SK-N-SH (cell line): Measurements from ENCODE around the gene ABCA6. TPM values are rescaled to one million over a fixed set of nuclear protein-coding genes. Genes with fewer than 3 reads are reported as not detected.

Experiments used
- CTCF ChIA-PET: fragments of 300-600, 350-600 bp; formaldehyde crosslinking; extraction: SDS; loops from one replicate; lab custom pipeline; 2021; lab: Yijun Ruan, JAX
- POLR2A ChIA-PET: fragments of 350-600 bp; sonication (Branson Sonifier 250); formaldehyde crosslinking; extraction: SDS; loops from one replicate; lab custom pipeline; 2020; ENCODE audit warnings: antibody characterized with exemption, inconsistent platforms; lab: Yijun Ruan, JAX
- DNase-seq: peaks from one replicate; pipeline ENCODE4 v3.0.0; 2012
- H2AFZ ChIP-seq: fragments of 200-600 bp; sonication (generic); 2 replicates; pipeline ENCODE4 v1.8.1; 2016; ENCODE audit warnings: antibody characterized with exemption, mild to moderate bottlenecking, low read depth
- H3F3A ChIP-seq: fragments of 200-600 bp; sonication (generic); replicated peaks from 2 replicates; pipeline ENCODE3; 2016; ENCODE audit warnings: antibody characterized with exemption, mild to moderate bottlenecking; ENCODE audit not compliant: insufficient read depth
- H3K27ac ChIP-seq, 2 experiments: fragments of 200-500 bp in 1 of 2; fragments of 200-600 bp in 1 of 2; sonication (Bioruptor generic) in 1 of 2; sonication (generic), shearing (Covaris generic) in 1 of 2; 2 replicates each; pipeline versions ENCODE4 v1.5.1 to v1.6.1; 2014 to 2016; ENCODE audit warnings: low read depth in 2 of 2, inconsistent platforms in 1 of 2, low read length in 1 of 2, mild to moderate bottlenecking in 1 of 2, mixed read lengths in 1 of 2
- H3K27me3 ChIP-seq: fragments of 200-600 bp; sonication (generic), shearing (Covaris generic); 2 replicates; pipeline ENCODE4 v1.6.1; 2016; ENCODE audit warnings: mixed run types; ENCODE audit not compliant: insufficient read depth
- H3K36me3 ChIP-seq, 2 experiments: fragments of 200-500 bp in 1 of 2; fragments of 200-600 bp in 1 of 2; sonication (Bioruptor generic) in 1 of 2; sonication (generic) in 1 of 2; replicated peaks in 1 of 2; 2 replicates each; pipeline versions ENCODE3 to v1.5.1; 2014 to 2016; ENCODE audit warnings: low read length in 1 of 2, mild to moderate bottlenecking in 1 of 2; ENCODE audit not compliant: insufficient read depth in 2 of 2, control insufficient read depth in 1 of 2
- H3K4me1 ChIP-seq, 2 experiments: fragments of 200-500 bp in 1 of 2; fragments of 200-600 bp in 1 of 2; sonication (Bioruptor generic) in 1 of 2; sonication (generic), shearing (Covaris generic) in 1 of 2; 2 replicates each; pipeline versions ENCODE4 v1.5.1 to v1.6.1; 2014 to 2016; ENCODE audit warnings: low read depth in 1 of 2, low read length in 1 of 2, mixed run types in 1 of 2; ENCODE audit not compliant: insufficient read depth in 2 of 2, control insufficient read depth in 1 of 2
- H3K4me2 ChIP-seq: fragments of 200-600 bp; sonication (generic), shearing (Covaris generic); 2 replicates; pipeline ENCODE4 v1.6.1; 2017; ENCODE audit warnings: mixed run types
- H3K4me3 ChIP-seq, 2 experiments: fragments of 200-500 bp in 1 of 2; fragments of 200-600 bp in 1 of 2; sonication (Bioruptor generic) in 1 of 2; sonication (generic), shearing (Covaris generic) in 1 of 2; 2 replicates each; pipeline versions ENCODE4 v1.5.1 to v1.8.1; 2014 to 2016; ENCODE audit warnings: low read depth in 2 of 2, inconsistent platforms in 1 of 2, low read length in 1 of 2, mild to moderate bottlenecking in 1 of 2, mixed read lengths in 1 of 2, moderate library complexity in 1 of 2
- H3K79me2 ChIP-seq: fragments of 200-600 bp; sonication (generic); 2 replicates; pipeline ENCODE4 v1.8.1; 2017; ENCODE audit warnings: mild to moderate bottlenecking; ENCODE audit not compliant: insufficient read depth
- H3K9ac ChIP-seq: fragments of 200-600 bp; sonication (generic); 2 replicates; pipeline ENCODE4 v1.6.1; 2017; ENCODE audit warnings: mixed run types
- H3K9me2 ChIP-seq: fragments of 200-600 bp; sonication (generic); 2 replicates; pipeline ENCODE4 v1.6.1; 2017; ENCODE audit warnings: mixed run types
- H3K9me3 ChIP-seq: fragments of 200-600 bp; sonication (generic); 2 replicates; pipeline ENCODE4 v1.6.1; 2017; ENCODE audit warnings: mixed run types, mild to moderate bottlenecking, moderate library complexity
- H4K20me1 ChIP-seq: fragments of 200-600 bp; sonication (generic); 2 replicates; pipeline ENCODE4 v1.6.1; 2017; ENCODE audit warnings: mild to moderate bottlenecking, mixed run types; ENCODE audit not compliant: insufficient read depth
- ELF1 ChIP-seq: IDR thresholded peaks from 2 replicates; pipeline ENCODE4 v1.4.0; 2012
- EZH2phosphoT487 ChIP-seq: fragments of 200-600 bp; sonication (generic); IDR thresholded peaks from 2 replicates; pipeline ENCODE4 v1.6.1; 2017; ENCODE audit warnings: low read depth, mixed run types, mild to moderate bottlenecking, antibody characterized with exemption, moderate library complexity, borderline replicate concordance
- FOSL2 ChIP-seq: IDR thresholded peaks from 2 replicates; pipeline ENCODE4 v1.4.0; 2012; ENCODE audit warnings: low read depth, mild to moderate bottlenecking, moderate library complexity, borderline replicate concordance
- FOXJ3 ChIP-seq: sonication (generic); formaldehyde crosslinking; IDR thresholded peaks from 2 replicates; pipeline ENCODE4 v1.5.1; 2020; ENCODE audit warnings: mild to moderate bottlenecking, missing genetic modification reagents
- FOXM1 ChIP-seq: IDR thresholded peaks from 2 replicates; pipeline ENCODE4 v1.4.0; 2012; ENCODE audit warnings: low read depth, mild to moderate bottlenecking
- GABPA ChIP-seq: IDR thresholded peaks from 2 replicates; pipeline ENCODE4 v1.4.0; 2012; ENCODE audit warnings: low read depth, mild to moderate bottlenecking
- GATA2 ChIP-seq: sonication (generic); formaldehyde crosslinking; IDR thresholded peaks from 2 replicates; pipeline ENCODE4 v1.5.0; 2020; ENCODE audit warnings: mild to moderate bottlenecking, missing genetic modification reagents
- MXI1 ChIP-seq: IDR thresholded peaks from 2 replicates; pipeline ENCODE4 v1.6.1; 2012; ENCODE audit warnings: mild to moderate bottlenecking, low read depth, low read length, improper control_type of control experiment
- NRF1 ChIP-seq: IDR thresholded peaks from 2 replicates; pipeline ENCODE4 v1.6.1; 2012; ENCODE audit warnings: low read depth, mild to moderate bottlenecking, low read length
- RXRA ChIP-seq: IDR thresholded peaks from 2 replicates; pipeline ENCODE4 v1.4.0; 2012; ENCODE audit warnings: low read depth, mild to moderate bottlenecking, borderline replicate concordance
- TEAD4 ChIP-seq: IDR thresholded peaks from 2 replicates; pipeline ENCODE4 v1.4.0; 2012; ENCODE audit warnings: mild to moderate bottlenecking, borderline replicate concordance; ENCODE audit not compliant: insufficient read depth
- WGBS: methylation state at CpG from one replicate; pipeline ENCODE4 v1.1.6; 2017; ENCODE audit warnings: low lambda C conversion rate; 5-methylcytosine and 5-hydroxymethylcytosine counted together
- polyA plus RNA-seq, 3 experiments: library from polyadenylated mRNA; depleted of rRNA; stranded (reverse); fragments of >200 nt; gene quantifications; 2 replicates each; pipeline ENCODE4 v1.2.3, GENCODE V29; 2012
- TF ChIP-seq, protein P1 (sequence below): fragments of 200-600 bp; sonication (generic); IDR thresholded peaks from 2 replicates; pipeline ENCODE4 v1.6.1; 2017; ENCODE audit warnings: antibody characterized with exemption, mild to moderate bottlenecking, moderate library complexity
- TF ChIP-seq, protein P2 (sequence below): fragments of 150-350 bp; IDR thresholded peaks from 2 replicates; pipeline ENCODE4 v1.6.1; 2016; ENCODE audit warnings: mild to moderate bottlenecking, low read depth, low read length
- TF ChIP-seq, protein P3 (sequence below): IDR thresholded peaks from 2 replicates; pipeline ENCODE4 v1.4.0; 2012; ENCODE audit warnings: low read depth, borderline replicate concordance

ABCA6 gene
- polyA plus RNA-seq, 1 of the 3 experiments (the other 2 are of a cell fraction), result 0.15 TPM

DNA sequence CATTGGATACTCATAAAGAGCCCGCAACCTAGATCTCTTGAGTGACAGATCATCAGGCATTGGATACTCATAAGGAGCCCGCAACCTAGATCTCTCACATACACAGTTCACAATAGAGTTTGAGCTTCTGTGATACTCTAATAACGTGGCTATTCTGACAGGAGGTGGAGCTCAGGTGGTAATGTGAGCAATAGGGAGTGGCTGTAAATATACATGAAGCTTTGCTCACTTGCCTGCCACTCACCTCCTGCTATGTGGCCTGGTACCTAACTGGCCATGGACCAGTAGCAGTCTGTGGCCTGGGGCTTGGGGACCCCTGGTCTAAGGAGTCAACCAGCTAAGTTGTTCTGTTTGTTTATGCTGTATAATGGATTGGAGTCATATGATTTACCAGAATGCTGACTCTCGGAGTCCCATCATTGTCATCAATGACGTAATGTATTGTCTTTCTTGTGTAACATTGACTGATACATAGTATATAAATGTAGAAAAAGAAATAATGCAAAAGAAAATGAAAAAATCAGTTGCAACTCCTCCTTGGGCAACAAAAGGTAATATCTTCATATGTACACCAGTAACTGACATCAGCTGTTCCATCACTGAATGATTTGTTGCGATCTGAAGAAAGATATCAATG is 98.5 kb downstream of the ABCA6 start (continued):
- TF ChIP-seq, protein P1, sequence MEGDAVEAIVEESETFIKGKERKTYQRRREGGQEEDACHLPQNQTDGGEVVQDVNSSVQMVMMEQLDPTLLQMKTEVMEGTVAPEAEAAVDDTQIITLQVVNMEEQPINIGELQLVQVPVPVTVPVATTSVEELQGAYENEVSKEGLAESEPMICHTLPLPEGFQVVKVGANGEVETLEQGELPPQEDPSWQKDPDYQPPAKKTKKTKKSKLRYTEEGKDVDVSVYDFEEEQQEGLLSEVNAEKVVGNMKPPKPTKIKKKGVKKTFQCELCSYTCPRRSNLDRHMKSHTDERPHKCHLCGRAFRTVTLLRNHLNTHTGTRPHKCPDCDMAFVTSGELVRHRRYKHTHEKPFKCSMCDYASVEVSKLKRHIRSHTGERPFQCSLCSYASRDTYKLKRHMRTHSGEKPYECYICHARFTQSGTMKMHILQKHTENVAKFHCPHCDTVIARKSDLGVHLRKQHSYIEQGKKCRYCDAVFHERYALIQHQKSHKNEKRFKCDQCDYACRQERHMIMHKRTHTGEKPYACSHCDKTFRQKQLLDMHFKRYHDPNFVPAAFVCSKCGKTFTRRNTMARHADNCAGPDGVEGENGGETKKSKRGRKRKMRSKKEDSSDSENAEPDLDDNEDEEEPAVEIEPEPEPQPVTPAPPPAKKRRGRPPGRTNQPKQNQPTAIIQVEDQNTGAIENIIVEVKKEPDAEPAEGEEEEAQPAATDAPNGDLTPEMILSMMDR, result no peak
- no peak for TF ChIP-seq GATA2 (CRISPR knock-in tag)
- TF ChIP-seq FOXJ3 (CRISPR knock-in tag), result no peak
- no peak for TF ChIP-seq EZH2phosphoT487
- TF ChIP-seq GABPA, result no peak
- TF ChIP-seq, protein P2, sequence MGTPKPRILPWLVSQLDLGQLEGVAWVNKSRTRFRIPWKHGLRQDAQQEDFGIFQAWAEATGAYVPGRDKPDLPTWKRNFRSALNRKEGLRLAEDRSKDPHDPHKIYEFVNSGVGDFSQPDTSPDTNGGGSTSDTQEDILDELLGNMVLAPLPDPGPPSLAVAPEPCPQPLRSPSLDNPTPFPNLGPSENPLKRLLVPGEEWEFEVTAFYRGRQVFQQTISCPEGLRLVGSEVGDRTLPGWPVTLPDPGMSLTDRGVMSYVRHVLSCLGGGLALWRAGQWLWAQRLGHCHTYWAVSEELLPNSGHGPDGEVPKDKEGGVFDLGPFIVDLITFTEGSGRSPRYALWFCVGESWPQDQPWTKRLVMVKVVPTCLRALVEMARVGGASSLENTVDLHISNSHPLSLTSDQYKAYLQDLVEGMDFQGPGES, result no peak
- TF ChIP-seq FOSL2, result no peak
- no peak for TF ChIP-seq RXRA
- TF ChIP-seq MXI1, result no peak

DNA sequence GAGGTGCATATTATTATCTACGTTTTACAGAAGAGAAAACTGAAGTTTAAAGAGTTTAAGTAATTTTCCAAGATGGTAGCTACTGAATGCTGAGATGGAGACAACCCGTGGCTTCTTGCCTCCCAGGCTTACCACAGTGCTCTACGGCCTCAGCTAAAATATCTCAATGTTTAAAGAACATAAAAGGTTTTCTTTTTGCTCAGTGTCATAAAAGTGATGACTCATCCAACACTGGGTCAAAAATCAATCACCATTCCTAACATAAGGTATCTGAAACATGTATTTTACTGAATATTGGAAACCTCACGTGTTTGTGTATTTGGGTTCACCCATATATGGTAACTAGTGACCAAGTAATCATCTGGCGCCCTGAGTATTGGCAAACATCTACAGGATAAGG is 99.4 kb downstream of the ABCA6 start:
- no peaks in the 10 kb centered on the region for H3K27me3 ChIP-seq
- ChIA-PET CTCF (no interaction called here), POLR2A (no interaction called here)
- 0 out of 2 replicates have a peak, but pooled peaks cover 3% of the 10 kb centered on the region for H3K9me2 ChIP-seq
- TF ChIP-seq FOXJ3 (CRISPR knock-in tag) (no peak), FOXM1 (no peak), TEAD4 (no peak), NRF1 (no peak), ELF1 (no peak)
- TF ChIP-seq, protein P1, result no peak
- TF ChIP-seq, protein P3, sequence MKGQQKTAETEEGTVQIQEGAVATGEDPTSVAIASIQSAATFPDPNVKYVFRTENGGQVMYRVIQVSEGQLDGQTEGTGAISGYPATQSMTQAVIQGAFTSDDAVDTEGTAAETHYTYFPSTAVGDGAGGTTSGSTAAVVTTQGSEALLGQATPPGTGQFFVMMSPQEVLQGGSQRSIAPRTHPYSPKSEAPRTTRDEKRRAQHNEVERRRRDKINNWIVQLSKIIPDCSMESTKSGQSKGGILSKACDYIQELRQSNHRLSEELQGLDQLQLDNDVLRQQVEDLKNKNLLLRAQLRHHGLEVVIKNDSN, result no peak
- WGBS, result 16% methylated on average over 5 of the region's 5 CpGs
- no peak overlapping the region for H3K4me3 ChIP-seq
- H3K4me1 ChIP-seq, result no peaks in the 10 kb centered on the region
- H3K4me2 ChIP-seq, result no peak overlapping the region
- H3K9ac ChIP-seq, result no peak overlapping the region
- no peak overlapping the region for H3K27ac ChIP-seq
- H4K20me1 ChIP-seq, result no peaks in the 10 kb centered on the region
- H3K79me2 ChIP-seq, result no peaks in the 10 kb centered on the region
- no peak overlapping the region for H2AFZ ChIP-seq
- no peaks in the 10 kb centered on the region for H3F3A ChIP-seq
- no peak for DNase-seq
- no peaks in the 10 kb centered on the region for H3K9me3 ChIP-seq
- no peaks in the 10 kb centered on the region for H3K36me3 ChIP-seq
